Fibroblast of skin of right quadriceps (primary cell): Measurements from ENCODE around the gene TMEM109.
A peak's percentile ranks its signal among the peaks of the same experiment; 100 is the strongest.

Experiments
- DNase-seq: peaks from one replicate; pipeline ENCODE4 v3.0.0-alpha.2; 2013

Gene TMEM109

GRCh38 chr11:60946601-60947264 lies 32.8 kb downstream of the TMEM109 start:
- no peak for DNase-seq

- no peak for DNase-seq
Observed at GRCh38 chr11:60947700-60948099, 33.7 kb downstream of the TMEM109 start.

- no peak for DNase-seq
Observed at GRCh38 chr11:60948250-60948649, 34.3 kb downstream of the TMEM109 start.

DNA sequence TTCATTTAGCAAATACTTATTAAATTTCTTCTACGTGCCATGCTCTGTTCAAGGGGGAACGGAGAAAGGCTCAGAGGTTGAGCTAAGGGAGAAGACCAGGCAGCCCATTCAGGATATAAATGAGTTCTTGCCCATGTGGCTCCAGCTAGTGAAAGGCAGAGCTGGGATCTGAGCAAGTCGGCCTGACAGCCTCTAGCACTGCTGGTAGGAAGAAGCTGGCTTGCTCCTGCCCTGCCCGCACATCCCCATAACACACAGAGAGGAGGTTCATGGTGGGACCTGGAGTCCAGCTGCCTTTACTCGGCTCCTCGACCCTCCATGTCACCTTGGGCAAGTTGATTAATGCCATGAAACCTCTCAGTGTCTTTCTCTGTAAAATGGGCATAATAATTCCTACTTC lies 36.1 kb downstream of the TMEM109 start:
- no peak for DNase-seq

GRCh38 chr11:60950933-60951605 lies 37.1 kb downstream of the TMEM109 start:
- no peak for DNase-seq

- DNase-seq = no peak
Observed at GRCh38 chr11:60951606-60951903, 37.6 kb downstream of the TMEM109 start.

- peak; percentile 34 for DNase-seq
Observed at GRCh38 chr11:60951904-60952741, 38.2 kb downstream of the TMEM109 start, which contains the start of gene SLC15A3. Gene SLC15A3, minus strand, starts transcription at chr11:60952176. Its CDS starts 625 bp downstream, at chr11:60951551.

GRCh38 chr11:60952742-60953170 lies 38.8 kb downstream of the TMEM109 start:
- no peak for DNase-seq

DNA sequence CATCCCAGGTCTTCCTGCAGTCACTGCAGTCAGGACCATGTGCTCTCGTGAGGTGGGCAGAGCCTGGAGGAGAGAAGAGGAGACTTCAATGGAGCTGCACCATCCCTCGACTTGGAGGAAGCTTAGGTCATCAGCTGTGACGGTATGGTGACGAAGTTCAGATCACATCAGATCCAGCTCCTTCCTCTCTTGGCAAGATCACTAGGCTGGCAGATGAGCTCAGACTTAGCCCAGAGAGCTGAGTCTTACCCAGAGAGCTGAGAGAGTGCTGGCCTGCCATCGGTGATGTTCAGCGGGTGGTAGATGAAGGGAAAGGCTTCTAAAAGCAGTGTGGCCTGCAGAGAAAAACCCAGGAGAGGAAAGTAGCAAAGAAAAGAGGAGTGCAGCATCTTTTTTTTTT lies 39.8 kb downstream of the TMEM109 start:
- DNase-seq = peak; percentile 24

GRCh38 chr11:60954421-60954820 lies 40.5 kb downstream of the TMEM109 start:
- no peak for DNase-seq

DNA sequence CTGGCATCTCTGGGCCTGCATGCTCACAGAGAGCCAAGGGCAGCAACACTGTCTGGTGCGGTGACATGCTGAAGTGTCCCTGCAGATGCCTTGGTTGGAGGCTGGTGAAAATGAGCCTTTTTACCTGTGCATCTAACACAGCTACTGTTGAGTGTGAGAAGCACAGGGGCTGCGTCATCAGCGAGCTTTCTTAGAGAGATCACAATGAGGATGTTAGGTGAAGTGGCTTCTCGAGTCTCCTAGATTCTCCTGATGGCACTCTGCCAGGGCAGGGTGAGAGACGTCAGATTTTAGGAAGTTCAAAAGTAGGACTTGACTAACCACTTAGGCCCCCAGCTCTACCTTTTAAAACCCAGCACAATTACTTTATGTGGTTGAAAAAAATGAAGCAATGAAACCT lies 41.6 kb downstream of the TMEM109 start:
- DNase-seq = no peak

DNA sequence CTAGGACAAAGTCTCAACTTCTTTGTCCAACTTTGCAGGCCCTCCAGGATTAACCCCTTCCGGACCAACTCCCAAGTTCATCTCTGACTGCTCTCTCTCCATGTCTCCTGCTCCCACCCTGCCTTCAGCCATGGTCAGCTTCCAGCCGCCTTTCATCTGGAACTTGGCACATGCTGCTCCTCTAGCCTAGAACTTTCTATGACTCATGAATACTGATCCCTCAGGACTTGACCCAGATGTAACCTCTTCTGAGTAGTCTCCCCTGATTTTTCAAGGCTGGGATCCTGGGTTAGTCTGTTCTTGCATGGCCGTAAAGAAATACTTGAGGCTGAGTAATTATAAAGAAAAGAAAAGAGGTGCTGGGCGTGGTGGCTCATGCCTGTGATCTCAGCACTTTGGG lies 43.2 kb downstream of the TMEM109 start:
- no peak for DNase-seq

DNA sequence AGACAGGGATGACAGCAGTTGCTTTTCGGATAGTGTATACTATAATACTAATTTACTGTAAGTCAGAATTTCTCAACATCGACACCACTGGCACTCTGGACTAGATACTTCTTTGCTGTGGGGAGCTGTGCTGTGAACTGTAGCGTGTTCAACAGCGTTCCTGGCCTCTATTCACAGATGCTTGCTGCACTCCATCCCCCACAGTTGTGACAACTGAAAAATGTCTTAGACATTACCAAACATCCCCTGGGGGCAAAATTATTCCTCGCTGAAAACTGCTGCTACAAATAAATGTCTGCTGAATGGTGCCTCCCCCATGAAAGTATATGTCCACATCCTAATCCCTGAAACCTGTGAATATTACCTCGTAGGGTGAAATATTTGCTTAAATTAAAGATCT lies 45.5 kb downstream of the TMEM109 start:
- DNase-seq = peak; percentile 28

- no peak for DNase-seq
Observed at GRCh38 chr11:60960405-60960804, 46.4 kb downstream of the TMEM109 start.

GRCh38 chr11:60964801-60965200 lies 50.8 kb downstream of the TMEM109 start:
- no peak for DNase-seq

DNA sequence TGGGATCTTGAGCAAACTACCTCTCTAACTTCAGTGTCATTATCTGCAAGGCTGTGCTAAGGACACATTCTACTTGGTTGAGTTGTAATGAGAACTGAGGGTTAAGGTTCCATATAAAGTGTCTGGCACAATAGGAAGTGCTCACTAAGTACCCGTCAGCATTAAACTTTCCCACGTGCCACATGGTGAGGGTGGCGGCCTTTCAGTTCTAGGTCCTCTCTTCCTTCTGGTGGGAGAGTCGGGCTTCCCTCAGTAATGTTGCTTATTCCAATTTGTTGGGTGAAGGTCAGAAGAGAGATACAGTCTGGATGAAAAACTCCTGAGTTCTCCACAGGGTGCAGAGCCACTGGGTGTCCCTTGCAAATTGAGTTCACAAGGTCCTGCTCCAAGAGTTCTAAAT lies 52.9 kb downstream of the TMEM109 start:
- DNase-seq = no peak

DNA sequence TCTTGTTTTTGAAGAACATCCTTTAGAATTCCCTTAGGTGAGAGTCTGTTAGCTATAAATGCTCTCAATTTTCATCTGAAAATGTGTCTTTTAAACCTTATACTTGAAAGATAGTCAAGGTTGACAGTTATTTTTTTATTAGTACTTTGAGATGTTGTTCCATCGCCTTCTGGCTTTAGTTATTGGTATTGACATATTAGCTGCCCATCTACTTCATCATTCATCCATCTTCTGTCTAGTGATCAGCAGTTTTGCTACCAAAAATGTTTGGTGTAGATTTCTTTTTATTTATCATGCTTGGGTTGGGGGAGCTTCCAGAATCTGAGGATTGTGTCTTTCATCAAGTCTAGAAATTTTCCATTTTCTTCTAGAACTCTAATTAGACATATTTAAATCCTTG lies 54.3 kb downstream of the TMEM109 start:
- DNase-seq = no peak

DNA sequence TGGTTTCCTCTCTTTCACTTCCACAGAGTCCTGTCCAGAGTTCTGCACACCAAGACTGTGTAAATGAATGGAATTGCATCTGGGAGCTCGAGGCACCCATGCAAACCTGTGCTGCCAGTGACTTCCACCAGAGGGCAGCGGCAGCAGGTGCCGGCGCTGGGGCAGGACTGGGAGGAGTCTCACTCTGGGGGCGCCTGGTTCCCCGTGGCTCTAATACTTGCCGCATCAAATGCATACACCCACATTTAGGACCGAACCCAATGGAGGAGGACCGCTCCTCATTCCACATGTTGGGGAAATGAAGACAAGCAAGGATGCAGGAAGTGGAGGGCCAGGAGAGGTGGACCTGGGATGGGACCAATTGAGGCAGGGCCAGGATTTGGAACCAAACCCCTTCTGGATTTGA lies 56.4 kb downstream of the TMEM109 start:
- DNase-seq = peak; percentile 15

GRCh38 chr11:60970890-60971289 lies 56.9 kb downstream of the TMEM109 start:
- no peak for DNase-seq

- no peak for DNase-seq
Observed at GRCh38 chr11:60971520-60971919, 57.6 kb downstream of the TMEM109 start, which contains the start of gene CD6. Gene CD6, plus strand, starts transcription at chr11:60971680. Its CDS starts 186 bp downstream, at chr11:60971866.

- no peak for DNase-seq
Observed at GRCh38 chr11:60972182-60973030, 58.4 kb downstream of the TMEM109 start.
